Spleen (tissue), 7 donors: ENCODE data around the gene ZNF467.

Experiments used
- CTCF ChIP-seq, 11 experiments: fragments of 200-600 bp in 7 of 11; fragments of 450-650 bp in 4 of 11; sonication (generic) in 4 of 11; IDR thresholded peaks in 8 of 11; conservative IDR thresholded peaks in 3 of 11; 1 replicate in 7 of 11; 2 replicates in 4 of 11; pipeline versions ENCODE4 v1.4.0 to v1.8.0; 2016 to 2021; ENCODE audit warnings: antibody characterized with exemption in 11 of 11, inconsistent platforms in 4 of 11, mild to moderate bottlenecking in 1 of 11
- POLR2AphosphoS5 ChIP-seq, 3 donors: sonication (generic); formaldehyde crosslinking; IDR thresholded peaks; one replicate each; pipeline ENCODE4 v1.5.1; 2017; ENCODE audit warnings: antibody characterized with exemption in 3 of 3
- donor health status: DM: no; HTN: no; CAD: no; lungs with moderate emphysema.
- donor health status: DM: no; HTN: no; CAD: no.
- donor health status: DM: no; HTN: no; CAD: no.

DNA sequence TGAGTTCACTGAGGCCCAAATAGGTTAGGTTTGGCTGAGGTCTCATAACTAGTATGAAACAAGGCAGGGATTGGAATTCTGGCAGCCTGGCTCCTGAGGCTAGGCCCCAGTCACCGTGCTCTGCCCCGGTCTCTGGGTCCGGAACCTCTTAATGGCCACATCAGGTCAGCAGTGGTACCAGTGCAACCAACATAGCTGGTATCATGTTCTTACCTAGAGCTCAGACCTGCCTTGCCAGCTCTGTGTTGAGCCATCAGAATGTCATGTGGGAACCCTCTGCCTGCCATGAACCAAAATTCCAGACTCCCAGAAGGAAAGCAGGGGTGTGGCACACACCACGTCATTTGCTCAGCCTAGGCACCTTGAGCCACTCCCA is 56.5 kb downstream of the ZNF467 start:
- TF ChIP-seq POLR2AphosphoS5 (IDR thresholded peaks at IDR 0.05) (no peak), CTCF (IDR thresholded peaks at IDR 0.05 in 8 of 11, conservative IDR thresholded peaks at IDR 0.05 in 3 of 11) (no peak)
